ENCODE data around the gene SDHA. TPM values are rescaled to one million over a fixed set of nuclear protein-coding genes. Genes with fewer than 3 reads are reported as not detected.

The SDHA gene
- total RNA-seq, 1 experiment from 2014 or later = 171 TPM

DNA sequence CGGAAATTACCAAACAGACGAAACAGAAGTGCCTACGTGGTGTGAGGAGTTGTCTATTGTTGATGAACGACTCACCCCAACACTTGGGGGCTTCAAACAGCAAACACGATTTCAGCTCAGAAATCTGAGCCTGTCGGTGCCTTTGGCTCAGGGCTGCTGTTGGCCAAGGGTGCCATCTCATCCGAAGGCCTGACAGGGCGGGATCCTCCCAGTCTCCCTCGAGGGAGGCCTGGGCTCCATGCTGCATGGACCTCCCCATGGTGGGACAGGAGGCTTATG, 25.5 kb upstream of the SDHA start:
- TF ChIP-seq REST (IDR thresholded peaks at IDR 0.05; ENCODE audit: insufficient read depth in 1 of 2, low read depth in 2 of 2, low read length in 1 of 2) (no peak), POLR2AphosphoS5 (IDR thresholded peaks at IDR 0.05; ENCODE audit: low read depth, low read length) (no peak), SIN3A (IDR thresholded peaks at IDR 0.05; ENCODE audit: borderline replicate concordance, insufficient read depth, low read depth, low read length) (no peak), TCF7L2 (IDR thresholded peaks at IDR 0.05; ENCODE audit: low read depth, low read length) (no peak)
- TF ChIP-seq, protein P1, sequence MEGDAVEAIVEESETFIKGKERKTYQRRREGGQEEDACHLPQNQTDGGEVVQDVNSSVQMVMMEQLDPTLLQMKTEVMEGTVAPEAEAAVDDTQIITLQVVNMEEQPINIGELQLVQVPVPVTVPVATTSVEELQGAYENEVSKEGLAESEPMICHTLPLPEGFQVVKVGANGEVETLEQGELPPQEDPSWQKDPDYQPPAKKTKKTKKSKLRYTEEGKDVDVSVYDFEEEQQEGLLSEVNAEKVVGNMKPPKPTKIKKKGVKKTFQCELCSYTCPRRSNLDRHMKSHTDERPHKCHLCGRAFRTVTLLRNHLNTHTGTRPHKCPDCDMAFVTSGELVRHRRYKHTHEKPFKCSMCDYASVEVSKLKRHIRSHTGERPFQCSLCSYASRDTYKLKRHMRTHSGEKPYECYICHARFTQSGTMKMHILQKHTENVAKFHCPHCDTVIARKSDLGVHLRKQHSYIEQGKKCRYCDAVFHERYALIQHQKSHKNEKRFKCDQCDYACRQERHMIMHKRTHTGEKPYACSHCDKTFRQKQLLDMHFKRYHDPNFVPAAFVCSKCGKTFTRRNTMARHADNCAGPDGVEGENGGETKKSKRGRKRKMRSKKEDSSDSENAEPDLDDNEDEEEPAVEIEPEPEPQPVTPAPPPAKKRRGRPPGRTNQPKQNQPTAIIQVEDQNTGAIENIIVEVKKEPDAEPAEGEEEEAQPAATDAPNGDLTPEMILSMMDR (IDR thresholded peaks at IDR 0.05) = no peak
- BruUV-seq (replicated peaks) = no TSS peak

GRCh38 chr5:192970-193831, 24.9 kb upstream of the SDHA start:
- ChIA-PET POLR2A (no interaction called here), CTCF (no interaction called here)

More for the DNA sequence above, 25.5 kb upstream of the SDHA start:
- peaks cover 51% of the 10 kb centered on the region for H3K4me1 ChIP-seq (ENCODE audit: control insufficient read depth, insufficient read depth, low read length)
- H3K9me3 ChIP-seq (ENCODE audit: control insufficient read depth, insufficient read depth, low read depth, low read length) = no peaks in the 10 kb centered on the region
- peak overlapping the region; percentile 48 for H3K27ac ChIP-seq (ENCODE audit: low read length)
- in situ Hi-C loops (cut with HindIII; ENCODE audit: low pct_unique_long_range_greater_than_20kb, low sequenced_read_pairs) = no loop called here
- no peaks in the 10 kb centered on the region for H3K36me3 ChIP-seq (ENCODE audit: control insufficient read depth, insufficient read depth, low read length)
- DNase-seq (ENCODE audit: low read depth, low spot score) = no peak
- no peak overlapping the region for H3K4me3 ChIP-seq (ENCODE audit: low read depth in 2 of 2, low read length in 2 of 2)
- intact Hi-C loops (cut with micrococcal nuclease; ENCODE audit: unreplicated experiment) = no loop called here
- no peak for ATAC-seq
- ChIA-PET CTCF (no interaction called here), POLR2A (no interaction called here)
- H3K27me3 ChIP-seq (ENCODE audit: control insufficient read depth, insufficient read depth, low read length) = no peaks in the 10 kb centered on the region

More at GRCh38 chr5:192970-193831, 24.9 kb upstream of the SDHA start:
- in situ Hi-C loops (cut with HindIII; ENCODE audit: low pct_unique_long_range_greater_than_20kb, low sequenced_read_pairs) = no loop called here
- H3K27ac ChIP-seq (ENCODE audit: low read length) = no peak overlapping the region
- peaks cover 46% of the 10 kb centered on the region for H3K4me1 ChIP-seq (ENCODE audit: control insufficient read depth, insufficient read depth, low read length)
- H3K36me3 ChIP-seq (ENCODE audit: control insufficient read depth, insufficient read depth, low read length) = no peaks in the 10 kb centered on the region
- H3K9me3 ChIP-seq (ENCODE audit: control insufficient read depth, insufficient read depth, low read depth, low read length) = no peaks in the 10 kb centered on the region
- H3K4me3 ChIP-seq (ENCODE audit: low read depth in 2 of 2, low read length in 2 of 2) = no peak overlapping the region
- ATAC-seq (no peak), DNase-seq (ENCODE audit: low read depth, low spot score) (no peak)
- no peaks in the 10 kb centered on the region for H3K27me3 ChIP-seq (ENCODE audit: control insufficient read depth, insufficient read depth, low read length)
- intact Hi-C loops (cut with micrococcal nuclease; ENCODE audit: unreplicated experiment) = no loop called here
- TF ChIP-seq SIN3A (IDR thresholded peaks at IDR 0.05; ENCODE audit: borderline replicate concordance, insufficient read depth, low read depth, low read length) (no peak), POLR2AphosphoS5 (IDR thresholded peaks at IDR 0.05; ENCODE audit: low read depth, low read length) (no peak), REST (IDR thresholded peaks at IDR 0.05; ENCODE audit: insufficient read depth in 1 of 2, low read depth in 2 of 2, low read length in 1 of 2) (no peak), TCF7L2 (IDR thresholded peaks at IDR 0.05; ENCODE audit: low read depth, low read length) (no peak)
- TF ChIP-seq, protein P1 (IDR thresholded peaks at IDR 0.05) = no peak
- BruUV-seq (replicated peaks) = no TSS peak

Data from Panc1 (cell line).